ACHN (cell line): ENCODE measurements around the gene TTC21A.

Source experiments
- DNase-seq: peaks from one replicate; pipeline ENCODE4 v3.0.0-alpha.2; 2015
- in situ Hi-C: cut with HindIII; loops from 2 replicates; pipeline ENCODE4 v1.10.0; 2017; ENCODE audit warnings: low sequenced_read_pairs, low pct_ligation_motif_present, low pct_unique_long_range_greater_than_20kb

Gene TTC21A

DNA sequence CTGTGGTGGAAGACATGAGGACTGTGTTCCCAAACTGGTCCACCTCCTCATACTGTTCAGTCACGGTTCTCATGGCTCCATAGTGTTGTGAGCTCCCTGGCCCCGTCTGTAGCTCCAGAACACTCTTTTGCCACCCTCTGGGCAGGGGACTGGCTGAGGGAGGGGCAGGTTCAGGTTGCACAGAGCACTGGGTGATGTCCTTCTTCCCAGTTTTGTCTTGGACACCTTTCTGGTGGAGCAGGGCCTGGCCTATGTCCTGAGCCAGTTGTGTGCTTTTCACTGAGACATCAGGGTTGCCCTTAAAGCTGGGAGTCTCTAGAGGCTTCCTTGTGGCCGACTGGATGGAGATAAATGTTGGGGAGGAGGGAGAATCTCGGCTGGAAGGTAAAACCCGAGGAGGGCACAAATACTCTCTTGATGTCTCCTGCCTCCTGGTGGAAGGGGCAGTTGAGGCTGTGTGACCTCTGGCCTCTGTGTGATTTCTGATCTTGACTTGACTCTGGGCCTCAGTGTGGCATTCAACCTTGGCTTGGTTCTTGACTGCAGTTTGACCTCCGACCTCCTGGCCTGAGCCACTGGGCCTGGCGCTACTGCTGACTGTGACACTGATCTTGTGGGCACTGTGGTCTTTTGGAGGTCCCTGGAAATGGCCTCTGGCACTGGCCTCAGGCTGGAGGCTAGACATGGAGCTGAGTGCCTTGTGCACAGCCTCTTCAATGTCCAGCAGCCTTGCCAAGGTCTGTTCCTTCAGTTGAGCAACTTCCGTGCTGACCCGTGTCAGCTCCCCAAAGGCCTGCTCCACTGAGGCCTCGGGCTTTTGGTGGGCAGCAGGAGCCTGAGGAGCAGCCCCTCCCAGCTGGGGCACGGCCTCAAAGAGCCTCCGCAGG lies 76.8 kb downstream of the TTC21A start:
- in situ Hi-C loops, result no loop called here
- DNase-seq, result no peak

DNA sequence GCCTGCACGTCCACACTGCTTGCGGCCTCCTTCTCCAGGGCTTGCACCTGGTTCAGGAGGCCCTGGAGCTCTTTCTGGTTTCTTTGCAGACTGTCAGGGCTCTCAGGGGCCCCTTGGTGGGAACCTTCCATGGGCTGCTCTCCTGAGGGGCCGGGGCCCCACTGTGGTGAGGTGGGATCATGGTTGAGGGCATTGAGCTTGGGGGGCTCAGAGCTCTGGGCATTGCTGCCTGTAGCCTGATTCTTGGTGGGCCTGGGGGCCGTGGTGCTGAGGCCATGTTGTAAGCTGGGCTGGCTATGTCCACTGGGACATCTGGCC lies 77.4 kb downstream of the TTC21A start:
- in situ Hi-C loops, result no loop called here
- DNase-seq, result no peak

DNA sequence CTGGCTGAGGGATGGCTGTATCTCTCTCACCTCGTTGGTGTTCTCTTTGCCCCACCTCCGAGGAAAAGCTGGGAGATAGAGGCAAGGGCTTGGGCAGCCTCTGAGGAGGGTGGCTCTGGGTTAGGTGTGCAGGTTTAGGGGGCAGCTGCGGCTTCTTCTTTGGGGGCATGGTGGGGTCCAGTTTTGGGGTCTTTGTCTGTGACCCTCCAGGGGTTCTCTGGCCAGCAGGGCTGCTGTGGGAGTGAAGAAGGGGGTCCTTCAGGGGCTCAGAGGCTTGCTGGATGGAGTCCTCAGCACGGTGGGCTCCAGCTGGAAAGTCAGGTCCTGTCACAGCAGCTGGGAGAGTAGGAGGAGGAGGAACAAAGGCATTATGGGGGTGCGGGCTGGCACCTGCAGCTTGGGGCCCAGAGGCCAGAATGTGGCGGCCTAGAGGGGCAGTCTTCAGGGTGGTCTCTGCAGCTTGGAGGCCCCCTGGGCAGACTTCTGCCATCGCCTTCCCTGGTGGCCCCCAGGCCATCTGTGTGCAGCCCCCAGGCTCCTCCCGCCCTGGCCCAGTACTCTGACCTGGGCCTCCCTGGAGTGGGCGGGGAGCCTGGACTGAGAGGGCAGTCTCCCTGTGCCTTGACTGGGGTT lies 78.0 kb downstream of the TTC21A start:
- in situ Hi-C loops, result no loop called here

DNA sequence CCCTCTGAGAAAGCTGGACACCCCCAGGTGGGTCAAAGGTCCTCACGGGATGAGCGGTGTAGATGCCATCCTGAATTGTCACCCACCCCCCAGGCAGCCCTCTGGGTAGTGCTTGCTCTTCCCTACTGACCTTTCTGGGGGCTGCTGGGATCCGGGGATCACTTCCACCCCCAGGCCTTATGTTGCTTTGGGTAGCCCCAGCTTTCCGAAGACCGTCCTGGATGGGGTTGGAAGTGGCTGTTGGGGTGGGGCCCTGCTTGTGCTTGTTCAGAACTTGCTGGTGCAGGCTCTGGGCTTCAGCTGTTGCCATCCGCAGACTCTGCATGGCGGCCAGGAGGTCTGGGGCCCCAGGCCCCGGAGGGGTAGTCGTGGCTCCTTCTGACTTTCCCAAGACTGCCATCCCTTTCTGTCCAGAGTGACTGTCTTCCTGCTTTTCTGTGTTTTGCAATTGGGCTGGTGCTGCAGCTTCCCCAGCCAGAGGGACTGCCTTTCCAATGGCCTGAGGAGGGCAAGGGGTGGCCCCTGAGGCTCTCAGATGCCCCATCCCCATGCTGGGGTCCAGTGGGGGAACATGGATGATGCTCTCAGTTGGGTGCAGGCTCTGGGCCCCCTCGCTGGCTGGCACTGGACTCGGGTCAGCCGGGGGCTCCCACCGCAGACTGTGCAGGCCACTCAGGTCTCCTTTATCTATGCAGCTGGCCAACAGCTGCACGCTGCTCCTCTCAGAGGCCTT lies 78.6 kb downstream of the TTC21A start:
- in situ Hi-C loops, result no loop called here
- no peak for DNase-seq

More for the DNA sequence above, 78.0 kb downstream of the TTC21A start:
- no peak for DNase-seq

DNA sequence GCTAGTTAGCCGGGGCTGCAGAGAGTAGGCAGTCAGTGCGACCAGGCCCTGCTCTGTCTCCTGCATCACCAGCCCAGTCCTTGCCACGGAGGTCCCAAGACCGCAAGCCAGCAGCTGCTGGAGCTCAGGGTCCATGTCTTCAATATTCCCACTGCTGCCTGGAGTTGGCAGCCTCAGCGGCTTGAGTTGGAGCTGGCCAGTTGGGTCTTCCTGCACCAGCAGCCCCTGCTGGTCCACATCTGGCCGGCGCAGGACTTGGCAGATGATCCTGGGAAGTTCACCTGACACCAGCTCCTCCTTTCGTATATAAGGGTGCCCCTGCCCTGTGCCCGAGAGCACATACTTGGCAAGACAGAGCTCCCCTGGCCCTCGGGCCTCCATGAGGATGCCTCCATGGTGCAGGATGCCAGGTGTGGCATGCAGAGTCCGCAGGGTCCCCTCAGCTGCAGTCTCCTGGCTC lies 79.2 kb downstream of the TTC21A start:
- in situ Hi-C loops, result no loop called here
- DNase-seq, result no peak

DNA sequence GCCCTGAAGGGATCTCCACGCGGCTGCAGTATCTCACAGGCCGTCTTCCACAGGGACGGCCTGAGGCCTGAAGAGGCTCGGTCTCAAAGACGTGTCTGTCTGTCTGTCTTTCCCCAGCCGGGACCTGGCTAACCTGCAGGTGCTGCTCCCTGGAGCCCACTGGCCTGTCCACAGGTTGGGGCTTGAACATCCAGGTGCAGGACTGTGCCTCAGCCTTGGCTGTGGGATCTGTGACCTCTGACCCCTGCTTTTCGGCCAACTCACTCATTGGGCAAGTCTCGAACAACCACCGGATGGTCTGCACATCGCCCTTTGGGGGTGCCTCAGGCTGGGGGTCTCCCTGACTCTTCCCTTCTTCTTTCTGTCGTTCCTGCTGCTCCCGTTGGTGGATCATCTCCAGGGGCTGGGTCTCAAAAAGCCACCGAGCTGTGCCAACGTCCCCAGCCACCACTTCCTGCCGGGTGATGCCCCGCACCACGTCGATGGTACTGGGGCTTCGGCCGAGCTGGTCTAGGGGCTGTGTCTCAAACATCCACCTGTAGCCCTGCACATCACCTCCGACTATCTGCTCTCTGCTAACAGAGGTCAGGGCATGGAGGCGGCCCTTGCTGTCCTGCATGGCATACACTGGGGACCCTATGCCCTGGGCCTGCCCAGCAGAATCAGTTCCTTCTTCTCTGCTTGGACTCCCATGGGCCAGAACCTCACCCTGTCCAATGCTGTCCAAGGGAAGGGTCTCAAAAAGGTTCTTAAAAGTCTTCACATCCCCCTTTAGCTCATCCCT lies 80.1 kb downstream of the TTC21A start:
- in situ Hi-C loops, result no loop called here
- no peak for DNase-seq
